Activated naive CD8-positive, alpha-beta T cell treated with anti-CD3 and anti-CD28 coated beads, Interleukin-2, amount 50 U/mL, for 16 hours (primary cell): ENCODE measurements around the gene CDKN2D.

Experiments used
- DNase-seq: peaks from one replicate; pipeline ENCODE4 v3.0.0-alpha.2; 2020; ENCODE audit warnings: low read depth, low spot score

Gene CDKN2D

GRCh38 chr19:10520652-10521318, 48.0 kb downstream of the CDKN2D start:
- DNase-seq, result no peak

DNA sequence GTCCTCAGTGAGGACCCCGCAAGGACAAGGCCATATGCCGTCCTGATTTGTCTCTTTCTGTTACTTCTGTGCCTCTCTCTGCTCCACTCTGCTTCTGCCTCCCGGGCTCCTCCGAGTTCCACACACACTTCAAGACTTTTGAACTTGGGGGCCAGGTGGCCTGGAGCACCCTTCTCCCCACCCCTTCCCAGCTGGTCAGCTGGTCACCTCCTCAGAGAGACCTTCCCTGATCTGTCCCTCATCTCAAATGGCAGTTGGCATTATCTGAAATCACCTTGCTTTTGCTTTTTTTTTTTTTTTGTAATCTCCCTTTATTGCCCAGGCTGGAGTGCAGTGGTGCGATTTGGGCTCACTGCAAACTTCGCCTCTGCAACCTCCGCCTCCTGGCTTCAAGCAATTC, 49.4 kb downstream of the CDKN2D start:
- no peak for DNase-seq

DNA sequence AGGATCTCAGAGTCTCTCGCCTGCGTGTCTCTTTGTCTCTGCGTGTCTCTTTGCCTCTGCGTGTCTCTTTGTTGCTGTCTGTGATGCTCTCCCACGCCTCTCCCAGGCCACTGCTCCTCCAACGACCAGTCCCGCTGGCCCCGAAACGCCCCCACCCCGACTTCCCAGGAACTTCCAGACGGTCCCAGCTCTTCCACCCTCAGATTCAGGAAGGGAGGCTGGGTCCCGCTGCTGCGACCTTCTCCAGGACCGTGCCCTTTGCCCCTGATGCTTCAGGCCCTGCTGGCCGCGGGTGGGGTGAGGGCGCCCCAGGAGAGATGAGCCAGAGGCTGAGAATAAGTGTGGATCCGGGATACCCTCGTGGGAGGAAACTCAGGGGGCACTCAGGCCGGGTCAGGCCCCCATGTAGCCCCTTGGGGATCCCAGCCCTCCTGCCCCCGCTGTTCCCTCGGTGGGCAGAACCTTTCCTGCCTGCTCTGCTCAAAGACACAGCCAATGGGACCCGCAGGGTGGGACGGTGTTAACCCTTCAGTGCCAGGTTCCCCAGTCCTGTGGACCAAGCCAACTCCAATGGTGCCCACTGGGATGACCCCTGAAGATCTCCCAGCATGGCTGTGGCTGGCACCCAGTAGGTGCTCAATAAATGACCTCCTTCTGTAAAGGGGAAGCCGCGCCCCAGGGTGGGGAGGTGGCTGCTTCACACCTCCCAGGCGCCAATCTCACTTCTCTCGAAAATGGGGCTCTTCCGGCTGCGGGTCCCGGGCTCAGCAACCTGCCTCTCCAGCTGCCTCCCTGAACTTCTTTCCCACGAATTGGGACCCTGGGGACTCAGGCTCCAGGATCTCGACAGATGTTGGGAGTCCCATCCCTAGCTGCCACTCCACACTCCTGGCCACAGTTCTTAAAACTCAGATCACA, 50.1 kb downstream of the CDKN2D start:
- DNase-seq, result no peak

DNA sequence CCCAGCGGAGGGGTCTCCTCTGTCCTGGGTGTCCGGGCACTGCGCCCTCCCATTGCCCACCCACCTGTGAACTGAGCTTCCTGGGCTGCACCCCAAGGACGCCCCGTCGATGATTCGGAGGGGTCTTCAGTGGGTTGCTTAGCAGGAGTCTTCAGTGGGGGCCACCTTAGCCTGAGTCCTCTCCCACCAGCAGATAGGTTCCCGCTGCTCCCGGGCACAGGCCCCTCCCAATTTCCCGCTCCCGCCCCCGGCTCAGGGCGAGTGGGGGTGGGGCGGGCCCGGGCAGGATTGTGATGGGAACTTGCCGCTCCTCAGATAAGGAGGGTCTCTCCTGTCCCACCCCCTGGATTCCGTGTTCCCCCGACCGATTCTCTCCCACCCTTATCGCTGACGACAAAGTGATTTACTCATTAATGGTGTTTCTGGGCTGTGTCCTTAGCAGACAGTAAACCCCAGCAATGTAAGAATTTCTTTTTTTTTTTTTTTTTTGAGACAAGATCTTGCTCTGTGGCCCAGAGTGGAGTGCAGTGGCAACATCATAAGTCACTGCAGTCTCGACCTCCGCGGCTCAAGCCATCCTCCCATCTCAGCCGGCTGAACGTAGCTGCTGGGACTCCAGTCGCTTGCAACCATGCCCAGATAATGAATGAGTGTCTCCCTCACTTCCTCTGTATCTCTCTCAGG, 50.9 kb downstream of the CDKN2D start:
- no peak for DNase-seq

GRCh38 chr19:10517361-10517759, 51.4 kb downstream of the CDKN2D start, which contains the start of gene S1PR5:
S1PR5 (minus strand) TSS chr19:10517447; CDS start chr19:10515011, 2,436 bp downstream.
- no peak for DNase-seq

- DNase-seq, result no peak
Measured at GRCh38 chr19:10516671-10517286, 52.0 kb downstream of the CDKN2D start.
